HG02678 (cell line): ENCODE data around the gene TRIM68.

Source experiments
- ATAC-seq: cut with Tn5 transposase; IDR thresholded peaks from one replicate; pipeline ENCODE4 v1.9.1; 2021; ENCODE audit warnings: mild to moderate bottlenecking, moderate library complexity; ENCODE audit not compliant: unreplicated experiment

Gene TRIM68

GRCh38 chr11:4607781-4608666 is at the start of gene TRIM68:
Gene TRIM68, minus strand, starts transcription at chr11:4608231. Its CDS starts 2,727 bp downstream, at chr11:4605504.
- peak; percentile 100 for ATAC-seq

GRCh38 chr11:4654635-4655369 is 46.8 kb upstream of the TRIM68 start:
- ATAC-seq: no peak

GRCh38 chr11:4647766-4648165 is 39.7 kb upstream of the TRIM68 start:
- no peak for ATAC-seq

- ATAC-seq: no peak
Observed at GRCh38 chr11:4645974-4646373, 37.9 kb upstream of the TRIM68 start.

- no peak for ATAC-seq
Observed at GRCh38 chr11:4644233-4644632, 36.2 kb upstream of the TRIM68 start.

- ATAC-seq: no peak
Observed at GRCh38 chr11:4643682-4644081, 35.7 kb upstream of the TRIM68 start, which contains the start of gene OR51E1. Gene OR51E1, plus strand, starts transcription at chr11:4643982. Its CDS starts 8,545 bp downstream, at chr11:4652527.

GRCh38 chr11:4643076-4643475 is 35.0 kb upstream of the TRIM68 start:
- no peak for ATAC-seq

- ATAC-seq: no peak
Observed at GRCh38 chr11:4642043-4642442, 34.0 kb upstream of the TRIM68 start.

- no peak for ATAC-seq
Observed at GRCh38 chr11:4641501-4641900, 33.5 kb upstream of the TRIM68 start.

- ATAC-seq: no peak
Observed at GRCh38 chr11:4639931-4640330, 31.9 kb upstream of the TRIM68 start.

GRCh38 chr11:4637662-4638047 is 29.6 kb upstream of the TRIM68 start:
- no peak for ATAC-seq

- peak; percentile 98 for ATAC-seq
Observed at GRCh38 chr11:4636962-4637661, 29.1 kb upstream of the TRIM68 start, which contains the start of gene OR51D1. Gene OR51D1, plus strand, starts transcription at chr11:4637477. Its CDS starts 2,314 bp downstream, at chr11:4639791.

- no peak for ATAC-seq
Observed at GRCh38 chr11:4636136-4636535, 28.1 kb upstream of the TRIM68 start.

- ATAC-seq: peak; percentile 50
Observed at GRCh38 chr11:4626207-4627099, 18.4 kb upstream of the TRIM68 start.

GRCh38 chr11:4619514-4619913 is 11.5 kb upstream of the TRIM68 start:
- no peak for ATAC-seq

- ATAC-seq: no peak
Observed at GRCh38 chr11:4615856-4616444, 7.9 kb upstream of the TRIM68 start.

- ATAC-seq: no peak
Observed at GRCh38 chr11:4611986-4612385, 4.0 kb upstream of the TRIM68 start.

- ATAC-seq: no peak
Observed at GRCh38 chr11:4610258-4610935, 2.4 kb upstream of the TRIM68 start.

- no peak for ATAC-seq
Observed at GRCh38 chr11:4607096-4607495, 935 bp downstream of the TRIM68 start.
